GM12872 (cell line): Measurements from ENCODE around the gene UQCRC2.

ENCODE experiments used
- CTCF ChIP-seq: IDR thresholded peaks from 3 replicates; pipeline ENCODE4 v1.5.1; 2011; ENCODE audit warnings: low read depth, mild to moderate bottlenecking, low read length, moderate library complexity; ENCODE audit not compliant: insufficient read depth

UQCRC2 gene

GRCh38 chr16:21986692-21987246, 33.6 kb downstream of the UQCRC2 start:
- no peak for TF ChIP-seq CTCF

- no peak for TF ChIP-seq CTCF
Observed at GRCh38 chr16:21987498-21987897, 34.3 kb downstream of the UQCRC2 start.

DNA sequence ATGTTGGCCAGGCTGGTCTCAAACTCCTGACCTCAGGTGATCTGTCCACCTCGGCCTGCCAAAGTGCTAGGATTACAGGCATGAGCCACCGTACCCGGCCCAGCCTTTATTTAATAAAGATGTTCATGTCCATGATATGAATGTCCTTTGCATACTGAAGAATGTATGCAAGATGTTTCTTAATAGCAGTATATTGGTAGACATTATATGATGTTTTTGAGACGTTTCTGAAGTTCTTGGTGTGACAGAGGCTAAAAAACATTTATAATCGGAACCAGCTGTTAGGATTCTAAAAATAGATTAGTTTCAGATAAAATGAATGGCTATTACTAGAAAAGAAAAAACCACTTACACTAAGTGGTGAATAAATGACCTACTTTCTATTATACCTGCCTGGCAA, 36.0 kb downstream of the UQCRC2 start:
- no peak for TF ChIP-seq CTCF

DNA sequence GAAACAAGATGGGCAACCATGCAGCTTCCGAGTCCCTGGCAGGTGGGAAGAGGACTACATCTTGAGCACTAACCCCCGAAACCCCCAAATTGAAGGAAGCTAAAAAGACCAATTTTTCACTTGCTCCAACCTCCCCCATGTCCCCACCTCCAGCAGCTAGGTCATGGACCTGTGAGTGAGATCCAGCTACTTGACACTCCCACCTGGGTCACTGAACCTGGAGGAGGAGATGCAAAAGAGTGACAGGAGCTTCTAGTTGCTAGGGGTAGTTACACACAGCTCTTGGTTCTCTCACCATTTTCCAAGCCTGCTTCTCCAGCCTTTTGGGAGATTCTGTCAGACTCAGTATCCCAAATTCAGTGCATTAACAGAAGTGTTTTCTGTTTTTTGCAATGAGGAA, 36.6 kb downstream of the UQCRC2 start:
- no peak for TF ChIP-seq CTCF

GRCh38 chr16:21990381-21990944, 37.3 kb downstream of the UQCRC2 start:
- no peak for TF ChIP-seq CTCF

DNA sequence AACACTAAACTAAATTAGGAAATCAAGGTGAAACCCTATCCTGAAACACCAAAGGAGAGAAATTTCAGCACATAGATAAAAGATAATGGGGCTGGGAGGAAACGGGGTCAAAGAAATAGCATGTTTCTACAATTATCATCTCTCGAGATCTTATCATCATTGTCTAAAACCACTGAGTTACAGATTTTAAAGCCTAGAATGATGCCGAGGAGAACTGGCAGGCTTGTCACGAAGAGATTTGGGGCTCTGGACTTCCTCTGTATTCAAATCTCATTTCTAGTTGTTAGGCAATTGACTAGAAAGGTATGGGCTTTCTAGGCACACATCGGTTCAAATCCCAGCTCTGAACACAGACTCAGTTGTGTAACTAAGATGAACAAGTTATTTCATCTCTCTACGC, 38.5 kb downstream of the UQCRC2 start:
- no peak for TF ChIP-seq CTCF

DNA sequence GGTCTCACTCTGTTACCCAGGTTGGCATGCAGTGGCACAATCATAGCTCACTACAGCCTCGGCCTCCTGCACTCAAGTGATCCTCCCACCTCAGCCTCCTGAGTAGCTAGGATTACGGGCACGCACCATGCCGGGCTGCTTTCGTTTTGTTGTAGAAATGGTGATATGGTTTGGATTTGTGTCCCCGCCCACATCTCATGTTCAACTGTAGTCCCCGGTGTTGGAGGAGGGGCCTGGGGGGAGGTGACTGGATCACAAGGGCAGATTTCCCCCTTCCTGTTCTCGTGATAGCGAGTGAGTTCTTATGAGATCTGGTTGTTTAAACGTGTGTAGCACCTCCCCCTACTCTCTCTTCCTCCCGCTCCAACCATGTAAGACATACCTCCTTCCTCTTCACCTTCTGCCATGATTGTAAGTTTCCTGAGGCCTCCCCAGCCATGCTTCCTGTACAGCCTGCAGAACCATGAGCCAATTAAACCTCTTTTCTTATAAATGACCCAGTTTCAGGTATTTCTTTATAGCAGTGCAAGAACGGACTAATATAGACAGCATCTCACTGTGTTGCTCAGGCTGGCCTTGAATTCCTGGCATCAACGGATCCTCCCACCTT, 41.8 kb downstream of the UQCRC2 start:
- no peak for TF ChIP-seq CTCF
